ENCODE results near the gene DLG3. TPM values are rescaled to one million over a fixed set of nuclear protein-coding genes. Genes with fewer than 3 reads are reported as not detected.

DLG3 gene
- polyA plus RNA-seq, 2 of the 4 experiments (the other 2 are of a cell fraction) = 3.2 to 12.8 TPM

GRCh38 chrX:70505451-70505841, 60.8 kb downstream of the DLG3 start:
- no peak overlapping the region for H3K4me2 ChIP-seq
- no peak overlapping the region for H3K27ac ChIP-seq
- FAIRE-seq (no peak), DNase-seq (ENCODE audit: low read depth in 1 of 2, low spot score in 1 of 2) (no peak), ATAC-seq (no peak)
- no peaks in the 10 kb centered on the region for H3K9me3 ChIP-seq
- TF ChIP-seq RARB (CRISPR knock-in tag; IDR thresholded peaks at IDR 0.05) = no peak
- no peak for TF ChIP-seq GATA3 (IDR thresholded peaks at IDR 0.05; ENCODE audit: borderline replicate concordance)
- TF ChIP-seq NFE2L2 (conservative IDR thresholded peaks at IDR 0.05; ENCODE audit: low read length) = no peak
- no peak for TF ChIP-seq HES2 (IDR thresholded peaks at IDR 0.05)
- no peak for TF ChIP-seq NPAS2 (CRISPR knock-in tag; IDR thresholded peaks at IDR 0.05; ENCODE audit: borderline replicate concordance)
- no peak for TF ChIP-seq FOSL2 (IDR thresholded peaks at IDR 0.05)
- TF ChIP-seq FOSL2 (CRISPR knock-in tag; IDR thresholded peaks at IDR 0.05) = no peak
- TF ChIP-seq TFCP2L1 (CRISPR knock-in tag; IDR thresholded peaks at IDR 0.05) = no peak
- TF ChIP-seq JUN (IDR thresholded peaks at IDR 0.05) = no peak
- TF ChIP-seq POLR2A (IDR thresholded peaks at IDR 0.05; ENCODE audit: low read length) = no peak
- no peak for TF ChIP-seq HEYL (CRISPR knock-in tag; IDR thresholded peaks at IDR 0.05)
- no peak for TF ChIP-seq PHF8 (IDR thresholded peaks at IDR 0.05; ENCODE audit: borderline replicate concordance, low read depth)
- no peak for TF ChIP-seq E2F6 (IDR thresholded peaks at IDR 0.05; ENCODE audit: borderline replicate concordance, low read depth)
- H3K4me3 ChIP-seq = no peak overlapping the region
- peaks cover 9% of the 10 kb centered on the region; the same call in 2 of the 3 replicates for H3K4me1 ChIP-seq
- 62% methylated on average over 4 of the region's 4 CpGs for WGBS (ENCODE audit: missing lambda C conversion rate)
- CTCF ChIA-PET = interaction anchor here (1.2 to 1.6 kb wide), 3 partner anchors 25 to 52 kb away, joined by 3 to 4 read pairs (median 3); no protein-coding TSS in a partner anchor
- POLR2A ChIA-PET = no interaction called here

- 48% methylated on average over 6 of the region's 6 CpGs for WGBS (ENCODE audit: missing lambda C conversion rate)
- no peak for DNase-seq (ENCODE audit: low read depth in 1 of 2, low spot score in 1 of 2)
These were observed 63.8 kb downstream of the DLG3 start for GRCh38 chrX:70508296-70508911.

More at GRCh38 chrX:70508296-70508911, 63.8 kb downstream of the DLG3 start:
- Histone ChIP-seq H3K27ac (peak overlapping the region in 1 of 2 experiments; percentile 38; a peak in 2 of 6 replicates), H3K4me1 (peaks cover 9% of the 10 kb centered on the region; the same call in 2 of the 3 replicates), H3K4me3 (no peak overlapping the region), H3K9me3 (no peaks in the 10 kb centered on the region), H3K4me2 (peak overlapping the region; percentile 29)
- CTCF ChIA-PET = no interaction called here
- TF ChIP-seq ZC3H11A (IDR thresholded peaks at IDR 0.05) = no peak
- no peak for TF ChIP-seq CBX8 (IDR thresholded peaks at IDR 0.05)
- no peak for TF ChIP-seq RNF2 (IDR thresholded peaks at IDR 0.05; ENCODE audit: borderline replicate concordance, low read depth)
- no peak for TF ChIP-seq EHF (CRISPR knock-in tag; IDR thresholded peaks at IDR 0.05)
- TF ChIP-seq TP53 (CRISPR knock-in tag; IDR thresholded peaks at IDR 0.05) = no peak
- TF ChIP-seq MAZ (IDR thresholded peaks at IDR 0.05; ENCODE audit: borderline replicate concordance, low read depth, low read length) = no peak
- no peak for TF ChIP-seq HOXA7 (CRISPR knock-in tag; IDR thresholded peaks at IDR 0.05)
- TF ChIP-seq FOSB (CRISPR knock-in tag; IDR thresholded peaks at IDR 0.05) = no peak
- TF ChIP-seq HMGXB4 (CRISPR knock-in tag; IDR thresholded peaks at IDR 0.05; ENCODE audit: borderline replicate concordance) = no peak
- TF ChIP-seq ZFP36 (IDR thresholded peaks at IDR 0.05; ENCODE audit: borderline replicate concordance, partially characterized antibody) = no peak
- no peak for TF ChIP-seq CHD4 (IDR thresholded peaks at IDR 0.05; ENCODE audit: borderline replicate concordance)
- TF ChIP-seq ZSCAN20 (CRISPR knock-in tag; IDR thresholded peaks at IDR 0.05) = no peak
- no peak for TF ChIP-seq ELK1 (IDR thresholded peaks at IDR 0.05; ENCODE audit: low read depth, low read length)
- no peak for TF ChIP-seq NPAS2 (CRISPR knock-in tag; IDR thresholded peaks at IDR 0.05; ENCODE audit: borderline replicate concordance)
- TF ChIP-seq KDM1A (IDR thresholded peaks at IDR 0.05; ENCODE audit: low read depth) = no peak
- no peak for TF ChIP-seq POLR2A (IDR thresholded peaks at IDR 0.05; ENCODE audit: low read length)
- TF ChIP-seq PBX3 (IDR thresholded peaks at IDR 0.05) = no peak
- no peak for TF ChIP-seq NFE2L2 (conservative IDR thresholded peaks at IDR 0.05; ENCODE audit: low read length)
- no peak for TF ChIP-seq SMC3 (IDR thresholded peaks at IDR 0.05)
- POLR2A ChIA-PET = no interaction called here
- FAIRE-seq (peak; percentile 49), ATAC-seq (no peak)
